NAMALWA (cell line): ENCODE data around the gene SEMA6B.
"Not testable (repeated sequence)": the region's sequence is repeated elsewhere in the genome, so short reads cannot be mapped to it uniquely, and the experiment has no call there.

Experiments
- DNase-seq: peaks from one replicate; pipeline ENCODE4 v3.0.0-alpha.2; 2015; ENCODE audit warnings: low spot score

SEMA6B gene, protein sequence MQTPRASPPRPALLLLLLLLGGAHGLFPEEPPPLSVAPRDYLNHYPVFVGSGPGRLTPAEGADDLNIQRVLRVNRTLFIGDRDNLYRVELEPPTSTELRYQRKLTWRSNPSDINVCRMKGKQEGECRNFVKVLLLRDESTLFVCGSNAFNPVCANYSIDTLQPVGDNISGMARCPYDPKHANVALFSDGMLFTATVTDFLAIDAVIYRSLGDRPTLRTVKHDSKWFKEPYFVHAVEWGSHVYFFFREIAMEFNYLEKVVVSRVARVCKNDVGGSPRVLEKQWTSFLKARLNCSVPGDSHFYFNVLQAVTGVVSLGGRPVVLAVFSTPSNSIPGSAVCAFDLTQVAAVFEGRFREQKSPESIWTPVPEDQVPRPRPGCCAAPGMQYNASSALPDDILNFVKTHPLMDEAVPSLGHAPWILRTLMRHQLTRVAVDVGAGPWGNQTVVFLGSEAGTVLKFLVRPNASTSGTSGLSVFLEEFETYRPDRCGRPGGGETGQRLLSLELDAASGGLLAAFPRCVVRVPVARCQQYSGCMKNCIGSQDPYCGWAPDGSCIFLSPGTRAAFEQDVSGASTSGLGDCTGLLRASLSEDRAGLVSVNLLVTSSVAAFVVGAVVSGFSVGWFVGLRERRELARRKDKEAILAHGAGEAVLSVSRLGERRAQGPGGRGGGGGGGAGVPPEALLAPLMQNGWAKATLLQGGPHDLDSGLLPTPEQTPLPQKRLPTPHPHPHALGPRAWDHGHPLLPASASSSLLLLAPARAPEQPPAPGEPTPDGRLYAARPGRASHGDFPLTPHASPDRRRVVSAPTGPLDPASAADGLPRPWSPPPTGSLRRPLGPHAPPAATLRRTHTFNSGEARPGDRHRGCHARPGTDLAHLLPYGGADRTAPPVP

DNA sequence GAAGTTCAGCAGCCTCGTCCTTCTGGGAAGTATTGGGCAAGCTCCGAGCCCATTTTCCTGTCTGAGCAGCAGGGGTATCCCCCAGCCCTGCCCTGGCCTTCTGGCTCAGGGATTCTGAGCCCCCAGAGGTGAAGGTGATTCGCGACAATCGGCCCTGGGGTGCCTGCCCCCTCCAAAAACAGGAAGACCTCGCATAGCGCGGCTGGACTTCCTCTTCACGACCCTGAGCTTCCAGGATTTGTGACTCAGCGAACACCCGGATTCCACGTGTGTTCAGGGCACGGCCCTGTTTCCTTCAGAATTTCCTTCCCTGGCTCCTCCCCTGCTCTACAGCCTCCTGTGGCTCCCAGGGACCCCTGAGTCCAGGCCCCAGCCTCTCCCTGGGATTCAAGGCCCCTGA, at the start of gene SEMA6B:
SEMA6B (minus strand) TSS at position 116 of the 400 bp plus-strand sequence. CDS start 1,227 bp downstream, outside the sequence.
- no peak for DNase-seq

DNA sequence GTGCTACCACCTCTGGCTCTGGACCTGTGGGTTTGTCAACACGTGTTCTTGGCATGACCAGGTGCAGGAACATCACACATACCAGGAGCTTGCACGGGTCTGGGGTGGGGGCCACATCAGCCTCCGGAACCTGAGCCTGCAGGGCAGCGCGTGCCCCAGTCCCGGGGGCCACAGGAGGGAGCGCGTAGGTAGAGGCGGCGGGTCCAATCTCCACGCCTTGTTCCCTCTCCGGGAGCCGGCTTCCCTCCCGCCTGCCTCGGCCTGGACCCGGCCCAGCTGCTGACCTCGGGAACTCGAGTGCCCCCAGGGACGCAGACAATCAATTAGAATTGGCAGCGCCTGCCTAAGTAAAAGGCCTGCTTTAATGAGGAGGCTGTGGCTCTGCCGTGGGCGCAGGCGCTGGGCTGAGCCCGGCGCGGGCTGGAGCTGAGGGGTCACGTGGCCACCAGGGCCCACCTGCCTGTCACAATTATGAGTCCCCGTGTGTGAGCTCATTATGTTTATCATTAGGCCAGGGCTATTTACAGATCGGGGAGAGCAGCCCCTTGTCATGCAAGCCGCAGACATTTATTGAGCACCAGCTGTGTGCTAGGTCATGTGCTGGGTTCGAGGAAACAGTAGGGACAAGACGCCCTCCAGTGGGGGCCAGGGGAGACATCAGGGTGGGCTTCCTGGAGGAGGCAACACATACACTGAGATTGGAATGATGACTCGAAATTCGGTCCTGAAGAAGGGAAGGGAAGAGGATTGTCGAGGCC, 47.6 kb upstream of the SEMA6B start:
- DNase-seq: no peak

DNA sequence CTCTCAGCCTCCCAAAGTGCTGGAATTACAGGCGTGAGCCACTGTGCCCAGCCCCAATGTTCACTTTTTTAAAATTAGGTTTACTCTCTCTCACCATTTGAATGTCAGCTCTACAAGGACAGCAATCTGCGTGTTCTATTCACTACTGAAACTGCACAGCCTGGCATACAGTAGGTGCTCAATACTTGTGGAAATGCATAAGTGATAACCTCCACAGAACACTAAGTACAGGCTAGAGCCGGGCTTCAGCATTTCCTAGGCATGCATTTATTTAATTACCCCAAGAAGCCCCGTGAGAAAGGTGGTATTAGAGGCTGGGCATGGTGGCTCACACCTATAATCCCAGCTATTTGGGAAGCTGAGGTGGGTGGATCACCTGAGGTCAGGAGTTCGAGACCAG, 46.7 kb upstream of the SEMA6B start:
- no peak for DNase-seq

DNA sequence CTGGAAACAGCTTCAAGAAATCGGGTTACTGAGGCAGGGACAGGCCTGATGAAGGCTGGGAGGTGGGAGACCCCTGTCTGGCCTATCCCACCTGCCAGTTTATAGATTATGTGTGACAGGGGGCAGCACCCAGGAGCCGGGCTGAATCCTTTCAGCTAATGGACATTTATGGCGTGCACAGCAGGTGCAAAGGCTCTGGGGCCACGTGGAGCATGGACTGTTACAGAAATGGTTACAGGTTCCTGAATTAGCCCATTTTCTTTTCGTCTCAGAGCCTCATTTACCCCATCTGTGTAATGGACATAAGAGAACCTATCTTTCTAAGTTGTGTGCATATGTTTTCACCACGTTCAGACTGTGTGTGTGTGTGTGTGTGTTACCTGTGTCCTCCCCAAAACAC, 45.4 kb upstream of the SEMA6B start:
- no peak for DNase-seq

DNA sequence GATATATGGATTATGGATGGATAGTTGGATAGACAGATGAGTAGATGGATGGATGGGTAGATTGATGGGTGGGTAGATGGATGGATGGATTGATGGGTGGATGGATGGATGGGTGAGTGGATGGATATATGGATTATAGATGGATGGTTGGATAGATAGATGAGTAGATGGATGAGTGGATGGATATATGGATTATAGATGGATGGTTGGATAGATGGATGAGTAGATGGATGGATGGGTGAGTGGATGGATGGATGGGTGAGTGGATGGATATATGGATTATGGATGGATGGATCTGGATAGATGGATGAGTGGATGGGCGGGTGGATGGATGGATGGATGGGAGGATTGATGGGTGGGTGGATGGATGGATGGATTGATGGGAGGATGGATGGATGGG, 43.4 kb upstream of the SEMA6B start:
- no peak for DNase-seq

DNA sequence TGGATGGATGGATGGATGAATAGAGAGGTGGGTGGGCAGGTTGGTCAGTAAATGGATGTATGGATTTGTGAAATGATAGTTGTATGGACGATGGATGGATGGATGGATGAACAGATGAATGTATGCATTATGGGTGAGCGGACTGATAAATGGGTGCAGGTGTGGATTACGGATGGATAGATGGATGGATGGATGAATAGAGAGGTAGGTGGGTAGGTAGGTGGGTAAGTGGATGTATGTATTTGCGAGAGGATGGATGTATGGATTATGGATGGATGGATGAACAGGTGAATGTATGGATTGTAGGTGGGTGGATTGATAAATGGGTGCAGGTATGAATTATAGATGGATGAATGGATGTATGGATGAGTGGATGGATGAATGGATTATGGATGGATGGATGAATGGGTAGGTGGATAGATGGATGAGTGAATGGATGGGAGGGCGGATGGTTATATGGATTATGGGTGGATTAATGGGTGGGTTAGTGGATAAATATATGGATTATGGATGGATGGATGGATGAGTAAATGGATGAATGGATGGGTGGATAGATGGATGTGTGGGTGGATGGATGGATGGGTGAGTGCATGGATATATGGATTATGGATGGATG, 42.8 kb upstream of the SEMA6B start:
- DNase-seq: no peak

DNA sequence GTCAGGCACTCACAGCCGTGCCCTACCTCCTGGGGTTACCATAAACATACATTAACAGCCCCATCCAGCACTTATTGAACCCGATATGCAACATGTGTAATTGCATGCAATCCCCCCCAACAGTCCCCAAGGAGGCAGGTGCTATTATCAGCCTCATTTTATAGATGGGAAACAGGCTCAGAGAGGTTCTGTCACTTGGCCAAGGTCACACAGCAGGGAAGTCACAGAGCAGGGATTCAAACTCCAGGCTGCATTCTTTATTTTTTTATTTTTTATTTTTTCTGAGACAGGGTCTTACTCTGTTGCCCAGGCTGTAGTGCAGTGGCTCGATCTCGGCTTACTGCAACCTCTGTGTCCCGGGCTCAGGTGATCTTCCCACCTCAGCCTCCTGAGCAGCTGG, 41.4 kb upstream of the SEMA6B start:
- DNase-seq: peak; percentile 1

DNA sequence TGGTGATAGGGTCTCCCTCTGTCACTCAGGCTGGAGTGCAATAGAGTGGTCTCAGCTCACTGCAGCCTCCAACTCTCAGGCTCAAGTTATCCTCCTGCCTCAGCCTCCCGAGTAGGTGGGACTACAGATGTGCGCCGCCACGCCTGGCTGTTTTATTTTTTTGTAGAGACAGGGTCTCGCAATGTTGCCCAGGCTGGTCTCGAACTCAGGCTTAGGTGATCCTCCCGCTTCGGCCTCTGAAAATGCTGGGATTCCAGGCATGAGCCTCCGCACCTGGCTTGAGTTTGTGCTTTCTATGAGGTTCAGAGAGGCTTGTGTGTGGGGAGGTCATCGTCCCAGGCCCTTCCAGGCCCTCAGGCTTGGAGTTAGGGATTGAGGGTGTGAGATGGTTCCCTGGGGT, 40.6 kb upstream of the SEMA6B start:
- no peak for DNase-seq

DNA sequence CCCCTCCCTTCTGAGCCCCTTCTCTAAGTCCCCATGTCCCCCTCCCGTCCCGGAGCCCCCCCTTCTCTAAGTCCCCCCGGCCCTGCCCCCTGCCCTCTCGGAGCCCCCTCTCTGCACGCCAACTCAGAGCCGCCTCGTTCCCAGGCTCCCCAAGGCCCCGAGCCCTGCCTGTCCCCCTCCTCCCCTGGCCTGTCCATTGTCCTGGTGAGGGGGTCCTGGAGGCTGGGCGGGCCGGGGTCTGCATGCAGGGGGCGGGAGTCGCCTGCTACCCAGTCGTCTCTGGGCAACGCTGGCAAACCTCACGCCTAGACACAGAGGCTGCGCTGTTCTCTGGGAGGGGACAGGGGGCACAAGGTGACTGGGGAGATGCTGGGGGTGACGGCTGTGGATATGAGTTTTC, 39.2 kb upstream of the SEMA6B start:
- peak; percentile 1 for DNase-seq

DNA sequence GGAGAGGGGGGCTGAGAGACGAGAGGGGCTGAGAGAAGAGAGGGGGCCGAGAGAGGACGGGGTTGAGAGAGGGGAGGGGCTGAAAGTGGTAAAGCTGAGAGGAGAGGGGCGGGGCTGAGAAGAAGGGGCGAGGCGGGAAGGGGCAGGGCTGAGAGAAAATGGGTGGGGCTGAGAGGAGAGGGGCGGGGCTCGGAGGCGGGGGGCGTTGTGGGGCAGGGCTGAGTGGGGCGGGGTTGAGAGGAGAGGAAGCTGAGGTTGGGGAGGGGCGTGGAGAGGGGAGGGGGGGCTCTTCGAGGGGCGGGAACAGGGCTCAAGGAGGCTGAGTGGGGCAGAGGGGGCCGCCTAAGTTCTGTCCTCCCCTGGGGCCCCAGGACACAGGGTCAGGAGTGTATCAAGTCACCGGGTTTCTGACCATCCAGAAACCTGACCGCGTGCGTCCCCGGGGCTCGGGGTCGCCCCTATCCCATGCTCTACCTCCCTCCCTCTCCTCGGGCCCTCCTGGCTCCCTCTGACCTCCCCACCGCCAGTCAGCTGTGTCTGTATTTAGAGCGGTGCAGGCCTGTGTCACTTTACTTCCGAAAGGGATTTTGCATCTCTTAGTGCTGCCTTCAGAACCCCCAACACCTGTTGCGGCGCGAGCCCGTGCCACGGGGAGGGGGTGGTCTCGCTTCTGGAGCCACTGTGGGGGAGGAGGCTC, 38.6 kb upstream of the SEMA6B start:
- peak; percentile 81 for DNase-seq

DNA sequence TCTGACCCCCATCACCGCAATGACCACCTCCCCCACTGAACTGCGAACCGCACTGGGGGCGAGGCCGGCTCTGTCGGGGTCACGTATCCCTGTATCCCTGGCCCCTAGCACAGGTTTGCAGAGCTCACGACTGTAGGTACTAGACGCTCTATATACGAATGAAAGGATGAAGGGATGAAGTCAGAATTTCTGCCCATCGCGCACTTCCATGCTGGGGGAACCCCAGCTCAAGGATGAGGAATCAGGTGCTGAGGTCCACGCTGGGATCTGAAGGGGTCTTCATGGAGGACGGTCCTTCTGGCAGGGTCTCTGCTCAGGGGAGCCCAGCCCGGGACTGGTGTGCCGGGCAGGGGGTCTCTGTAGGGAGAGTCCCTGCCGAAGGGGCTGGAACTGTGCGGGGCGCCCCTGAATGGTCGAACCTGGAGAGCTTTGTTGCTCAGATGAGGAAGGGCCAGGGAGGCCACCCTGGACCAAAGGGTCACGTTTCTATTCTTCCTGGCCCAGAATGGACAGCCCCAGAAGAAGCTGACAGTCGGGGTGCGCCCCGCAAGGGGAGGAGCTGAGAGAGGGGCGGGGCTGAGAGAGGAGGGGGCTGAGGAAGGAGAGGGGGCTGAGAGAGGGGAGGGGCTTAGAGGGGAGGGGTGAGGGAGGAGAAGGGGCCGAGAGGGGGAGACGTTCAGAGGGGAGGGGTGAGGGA, 37.9 kb upstream of the SEMA6B start:
- DNase-seq: no peak

DNA sequence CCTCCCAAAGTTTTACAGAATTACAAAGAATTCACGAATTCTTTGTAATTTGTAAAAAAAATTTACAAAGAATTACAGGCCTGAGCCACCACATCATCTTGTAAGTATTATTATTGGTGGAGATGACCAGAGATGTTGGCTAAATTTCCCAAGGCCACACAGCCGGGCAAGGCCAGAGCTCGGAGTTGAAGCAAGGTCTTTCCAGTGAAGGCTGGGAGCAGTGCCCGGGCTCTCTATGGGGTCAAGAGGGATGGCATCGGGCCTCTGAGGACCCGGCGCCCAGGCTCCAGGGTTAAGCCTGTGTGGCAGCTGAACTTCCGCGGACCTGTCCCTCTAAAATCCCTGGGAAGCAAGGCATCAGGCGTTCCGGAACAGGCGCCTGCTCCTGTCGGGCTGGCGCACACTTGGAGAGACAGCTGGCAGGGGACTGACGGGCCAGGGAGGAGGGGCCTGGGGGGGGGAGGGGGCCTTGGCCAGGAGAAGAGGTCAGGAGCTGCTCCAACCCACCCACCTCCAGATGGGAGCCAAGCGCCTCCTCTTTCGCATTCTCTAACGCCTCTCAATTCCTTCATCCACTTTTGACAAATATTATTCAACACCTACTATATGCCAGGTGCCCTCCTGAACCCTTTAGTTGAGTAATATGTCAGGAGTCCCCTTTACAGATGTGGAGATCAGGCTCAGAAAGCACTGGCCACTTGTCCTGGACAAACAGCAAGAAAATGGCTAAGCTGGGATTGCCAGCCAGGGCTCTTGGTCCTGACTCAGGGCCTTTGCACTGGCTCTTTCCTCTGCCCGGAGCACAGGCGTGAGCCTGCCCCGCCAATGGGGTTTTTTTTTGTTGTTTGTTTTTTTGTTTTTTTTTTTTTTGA, 36.8 kb upstream of the SEMA6B start:
- peak; percentile 1 for DNase-seq

DNA sequence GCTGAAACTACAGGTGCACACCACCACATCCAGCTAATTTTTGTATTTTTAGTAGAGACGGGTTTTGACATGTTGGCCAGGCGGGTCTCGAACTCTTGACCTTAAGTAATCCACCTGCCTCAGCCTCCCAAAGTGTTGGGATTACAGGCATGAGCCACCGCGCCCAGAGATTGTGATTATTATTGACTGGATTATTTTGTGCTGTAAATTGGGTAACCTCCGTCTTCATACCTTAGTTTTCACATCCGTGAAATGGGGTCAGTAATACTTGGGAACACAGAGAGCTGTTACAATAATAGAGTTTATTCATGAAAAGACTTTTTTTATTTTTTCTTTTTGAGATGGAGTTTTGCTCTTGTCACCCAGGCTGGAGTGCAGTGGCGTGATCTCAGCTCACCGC, 35.7 kb upstream of the SEMA6B start:
- not testable (repeated sequence) for DNase-seq

DNA sequence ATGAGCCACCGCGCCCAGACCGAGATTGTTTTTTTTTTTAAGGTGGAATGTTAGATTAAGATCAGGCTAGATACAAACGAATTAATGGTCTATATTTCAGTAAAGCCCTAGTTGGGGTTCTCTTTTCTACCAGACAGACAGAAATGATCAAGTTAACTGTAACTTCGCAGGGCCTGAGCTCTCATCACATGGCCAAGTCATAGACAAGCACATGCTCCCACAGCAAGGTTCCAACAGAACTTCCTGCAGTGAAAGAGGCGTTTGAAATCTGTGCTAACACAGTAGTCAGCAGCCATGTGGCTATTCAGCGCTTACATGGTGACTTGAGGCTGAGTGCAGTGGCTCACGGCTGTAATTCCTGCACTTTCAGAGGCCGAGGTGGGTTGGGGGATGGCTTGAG, 34.7 kb upstream of the SEMA6B start:
- DNase-seq: peak; percentile 19

DNA sequence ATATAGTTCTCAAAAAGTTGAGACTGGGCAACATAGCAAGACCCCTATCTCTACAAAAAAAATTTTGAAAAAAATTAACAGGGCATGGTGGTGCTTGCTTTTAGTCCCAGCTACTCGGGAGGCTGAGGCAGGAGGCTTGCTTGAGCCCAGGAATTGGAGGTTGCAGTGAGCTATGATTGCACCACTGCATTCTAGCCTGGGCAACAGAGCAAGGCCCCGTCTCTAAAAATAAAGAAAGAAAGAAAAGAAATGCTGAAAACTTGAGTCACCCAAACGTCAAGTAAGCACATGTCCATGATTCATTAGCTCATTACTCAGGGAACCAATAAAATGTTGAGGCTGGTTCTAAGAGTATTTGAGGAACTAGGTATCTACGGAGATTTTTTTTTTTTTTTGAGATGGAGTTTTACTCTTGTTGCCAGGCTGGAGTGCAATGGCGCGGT, 33.9 kb upstream of the SEMA6B start:
- peak; percentile 57 for DNase-seq

DNA sequence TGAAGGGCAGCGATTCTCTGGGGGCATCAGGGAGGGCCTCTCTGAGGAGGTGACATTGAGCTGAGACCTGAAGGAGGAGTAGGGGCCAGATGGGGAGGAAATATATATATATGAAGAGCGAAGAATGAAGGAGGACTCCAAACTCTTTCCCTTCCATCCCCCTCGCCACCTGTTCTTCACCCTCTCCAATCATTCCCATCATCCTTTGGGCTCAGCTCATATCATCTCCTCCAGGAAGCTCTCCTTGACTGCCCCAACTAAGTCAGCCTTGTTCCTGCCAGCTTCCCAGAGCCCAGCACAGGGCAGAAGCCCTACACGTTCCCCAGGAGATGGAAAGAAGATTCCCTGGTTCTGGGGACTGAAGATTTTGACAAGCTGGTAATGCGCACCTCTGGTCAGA, 33.0 kb upstream of the SEMA6B start:
- DNase-seq: no peak

DNA sequence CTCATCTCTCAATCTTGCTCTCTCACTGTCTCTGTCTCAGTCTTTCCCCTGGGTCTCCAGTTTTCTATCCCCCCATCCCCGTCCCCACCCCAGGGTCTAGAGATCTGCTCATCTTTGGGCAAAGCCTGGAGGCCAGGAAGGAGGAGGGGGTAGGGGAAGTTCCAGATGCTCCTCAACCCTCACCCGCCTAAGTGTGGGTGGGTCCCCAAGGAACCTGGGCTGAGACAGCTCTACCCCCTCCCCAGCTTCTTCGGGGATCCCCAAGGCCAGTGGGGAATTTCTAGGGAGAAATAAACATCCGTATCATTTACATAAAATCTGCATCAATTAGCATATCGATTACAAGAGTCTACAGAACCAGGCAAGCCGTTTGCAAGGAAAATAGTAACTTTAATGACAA, 31.8 kb upstream of the SEMA6B start:
- DNase-seq: no peak

DNA sequence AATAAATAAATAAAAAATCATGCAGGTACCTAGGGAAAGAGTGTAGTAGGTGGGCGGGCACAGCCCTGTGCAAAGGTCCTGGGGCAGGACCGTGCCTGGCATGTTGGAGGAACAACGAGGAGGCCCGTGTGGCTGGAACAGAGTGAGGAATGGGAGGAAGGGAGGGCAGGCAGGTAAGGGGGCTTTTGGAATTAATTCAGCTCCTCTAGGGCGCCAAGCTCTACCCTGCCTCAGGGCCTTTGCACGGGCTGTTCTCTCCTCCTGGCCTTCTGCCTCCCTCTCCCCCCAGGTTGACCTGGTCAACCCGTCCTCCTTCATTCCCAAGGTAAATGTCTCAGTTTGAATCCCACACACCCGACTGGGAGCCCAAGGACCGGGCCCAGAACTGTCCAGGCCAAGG, 31.1 kb upstream of the SEMA6B start:
- DNase-seq: peak; percentile 1

DNA sequence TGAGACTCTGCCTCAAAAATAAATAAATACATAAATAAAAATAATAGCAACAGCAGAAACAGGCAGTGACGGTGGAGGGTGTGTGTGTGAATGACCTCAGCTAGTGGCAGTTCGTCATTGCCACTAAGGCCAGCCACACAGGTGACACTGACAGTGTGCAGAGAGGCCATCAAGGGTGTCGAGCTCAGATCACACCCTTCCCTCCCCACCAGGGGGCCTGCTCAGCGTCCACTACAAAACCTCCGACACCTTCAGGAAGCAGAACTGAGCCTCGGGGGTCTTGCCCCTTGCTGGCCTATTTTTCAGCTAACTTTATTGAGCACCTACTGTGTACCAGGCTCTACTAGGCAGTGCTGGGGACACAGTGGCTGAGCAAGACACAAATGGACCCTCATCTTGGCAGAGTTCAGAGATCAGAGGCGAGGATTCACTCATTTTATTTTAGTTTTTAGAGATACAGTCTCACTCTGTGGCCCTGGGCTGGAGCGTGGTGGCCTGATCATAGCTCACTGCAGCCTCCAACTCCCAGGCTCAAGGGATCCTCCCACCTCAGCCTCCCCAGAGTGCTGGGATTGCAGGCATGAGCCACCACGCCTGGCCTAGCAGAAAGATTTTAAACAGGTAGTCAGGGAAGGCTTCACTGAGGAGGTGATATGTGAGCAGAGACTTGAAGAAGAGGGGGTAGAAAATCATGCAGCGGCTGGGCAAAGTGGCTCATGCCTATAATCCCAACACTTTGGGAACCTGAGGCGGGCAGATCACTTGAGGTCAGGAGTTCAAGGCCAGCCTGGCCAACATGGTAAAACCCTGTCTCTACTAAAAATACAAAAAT, 30.3 kb upstream of the SEMA6B start:
- peak; percentile 81 for DNase-seq
